Right renal cortex interstitium (tissue), 3 donors: ENCODE results near the gene QRFP. TPM values are rescaled to one million over a fixed set of nuclear protein-coding genes. Genes with fewer than 3 reads are reported as not detected.

Experiments
- DNase-seq, 3 donors: peaks; one replicate each; pipeline ENCODE4 v3.0.0-alpha.2; 2013; ENCODE audit warnings: low read depth in 3 of 3, low spot score in 2 of 3
- polyA plus RNA-seq, 3 donors: library from polyadenylated mRNA; unstranded; fragments of 120-200 nt; gene quantifications; one replicate each; pipeline ENCODE4 v1.2.1, GENCODE V29; 2013; ENCODE audit not compliant: insufficient read length in 3 of 3

Gene QRFP
- polyA plus RNA-seq, 3 donors = 0.47 to 0.69 (median 0.50) TPM

- DNase-seq = no peak
Measured at GRCh38 chr9:130878295-130878694, 18.3 kb downstream of the QRFP start.

- no peak for DNase-seq
Measured at GRCh38 chr9:130877300-130877699, 19.3 kb downstream of the QRFP start.

GRCh38 chr9:130874783-130875182 is 21.8 kb downstream of the QRFP start:
- DNase-seq = no peak

- no peak for DNase-seq
Measured at GRCh38 chr9:130873966-130874365, 22.6 kb downstream of the QRFP start.

- DNase-seq = no peak
Measured at GRCh38 chr9:130872912-130873503, 23.6 kb downstream of the QRFP start.

- no peak for DNase-seq
Measured at GRCh38 chr9:130872508-130872907, 24.1 kb downstream of the QRFP start.

GRCh38 chr9:130872093-130872492 is 24.5 kb downstream of the QRFP start:
- DNase-seq = no peak

- no peak for DNase-seq
Measured at GRCh38 chr9:130871395-130872062, 25.1 kb downstream of the QRFP start.

GRCh38 chr9:130870491-130871381 is 25.9 kb downstream of the QRFP start:
- no peak for DNase-seq

- no peak for DNase-seq
Measured at GRCh38 chr9:130869250-130869649, 27.4 kb downstream of the QRFP start.

GRCh38 chr9:130868230-130868629 is 28.4 kb downstream of the QRFP start:
- no peak for DNase-seq

- DNase-seq = no peak
Measured at GRCh38 chr9:130867556-130867955, 29.1 kb downstream of the QRFP start.

GRCh38 chr9:130866474-130866965 is 30.1 kb downstream of the QRFP start:
- peak; percentile 45 to 76 (median 68) for DNase-seq

- DNase-seq = no peak
Measured at GRCh38 chr9:130865921-130866320, 30.7 kb downstream of the QRFP start.

- DNase-seq = no peak
Measured at GRCh38 chr9:130864541-130864940, 32.1 kb downstream of the QRFP start.

GRCh38 chr9:130862747-130863146 is 33.9 kb downstream of the QRFP start:
- no peak for DNase-seq

- no peak for DNase-seq
Measured at GRCh38 chr9:130862217-130862616, 34.4 kb downstream of the QRFP start.

GRCh38 chr9:130861372-130862180 is 35.0 kb downstream of the QRFP start:
- no peak for DNase-seq

- DNase-seq = no peak
Measured at GRCh38 chr9:130860458-130861316, 35.9 kb downstream of the QRFP start.
